ENCODE data around the gene DNAI1.

Gene DNAI1

DNA sequence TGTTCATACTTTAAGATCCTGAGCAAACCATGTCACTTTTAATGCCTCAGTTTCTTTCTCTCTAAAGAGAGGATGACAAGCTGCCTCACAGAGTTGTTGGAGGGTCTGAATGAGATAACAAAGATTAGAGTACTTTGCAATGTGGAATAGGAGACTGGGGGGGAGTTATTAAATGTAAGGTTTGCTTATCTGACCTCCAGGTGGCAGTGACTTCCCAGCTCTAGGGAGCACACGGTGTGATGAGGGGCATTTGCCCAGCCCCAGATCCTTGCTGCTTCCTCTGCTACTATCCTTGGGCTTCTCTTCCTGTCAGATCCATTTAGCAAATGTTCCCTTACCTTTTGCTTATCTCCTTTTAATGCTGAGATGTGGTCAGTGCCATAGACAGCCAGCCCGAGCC lies 33.4 kb downstream of the DNAI1 start:
- Histone ChIP-seq H3K9ac (ENCODE audit: low read depth, low read length) (no peak overlapping the region), H3K36me3 (ENCODE audit: insufficient read depth, low read depth, low read length) (no peaks in the 10 kb centered on the region), H3K27me3 (ENCODE audit: insufficient read depth, low read length) (peaks cover 7% of the 10 kb centered on the region; the same call in 1 of the 2 replicates), H3K4me3 (ENCODE audit: low read length) (no peak overlapping the region), H3K9me3 (ENCODE audit: insufficient read depth, low read depth, low read length) (no peaks in the 10 kb centered on the region), H3K4me1 (ENCODE audit: insufficient read depth, low read length) (no peaks in the 10 kb centered on the region), H3K27ac (ENCODE audit: low read length) (no peak overlapping the region)

DNA sequence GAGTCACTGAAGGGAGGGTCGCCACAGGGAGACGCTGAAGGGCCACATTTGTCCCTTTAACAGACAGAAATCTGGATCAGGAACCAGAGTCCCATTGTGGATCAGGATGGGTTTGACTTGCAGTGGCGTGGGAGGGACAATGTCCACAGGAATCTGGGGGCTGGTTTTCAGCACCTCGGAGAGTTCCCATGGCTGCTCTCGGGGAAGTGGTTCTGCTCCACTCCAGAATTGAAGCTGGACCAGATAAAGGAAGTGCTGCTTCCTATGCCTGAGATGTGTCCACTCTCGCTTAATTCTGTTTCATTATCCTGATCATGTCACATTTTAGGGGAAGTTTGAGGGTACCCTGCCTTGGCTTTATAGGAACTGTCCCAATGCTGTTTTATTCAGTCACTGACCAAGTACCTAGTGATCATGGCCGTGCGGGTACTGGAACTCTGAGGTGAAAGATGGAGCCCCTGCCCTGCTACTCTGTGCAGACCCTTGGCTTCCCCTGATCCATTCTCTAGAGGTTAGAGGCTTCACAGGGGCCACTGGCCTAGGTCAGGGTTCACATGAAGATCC lies 35.4 kb downstream of the DNAI1 start:
- H3K36me3 ChIP-seq (ENCODE audit: insufficient read depth, low read depth, low read length), result no peaks in the 10 kb centered on the region
- H3K9me3 ChIP-seq (ENCODE audit: insufficient read depth, low read depth, low read length), result no peaks in the 10 kb centered on the region
- no peak overlapping the region for H3K9ac ChIP-seq (ENCODE audit: low read depth, low read length)
- no peaks in the 10 kb centered on the region; the same call in 1 of the 2 replicates for H3K27me3 ChIP-seq (ENCODE audit: insufficient read depth, low read length)
- H3K4me1 ChIP-seq (ENCODE audit: insufficient read depth, low read length), result no peaks in the 10 kb centered on the region
- no peak overlapping the region for H3K4me3 ChIP-seq (ENCODE audit: low read length)
- H3K27ac ChIP-seq (ENCODE audit: low read length), result no peak overlapping the region

DNA sequence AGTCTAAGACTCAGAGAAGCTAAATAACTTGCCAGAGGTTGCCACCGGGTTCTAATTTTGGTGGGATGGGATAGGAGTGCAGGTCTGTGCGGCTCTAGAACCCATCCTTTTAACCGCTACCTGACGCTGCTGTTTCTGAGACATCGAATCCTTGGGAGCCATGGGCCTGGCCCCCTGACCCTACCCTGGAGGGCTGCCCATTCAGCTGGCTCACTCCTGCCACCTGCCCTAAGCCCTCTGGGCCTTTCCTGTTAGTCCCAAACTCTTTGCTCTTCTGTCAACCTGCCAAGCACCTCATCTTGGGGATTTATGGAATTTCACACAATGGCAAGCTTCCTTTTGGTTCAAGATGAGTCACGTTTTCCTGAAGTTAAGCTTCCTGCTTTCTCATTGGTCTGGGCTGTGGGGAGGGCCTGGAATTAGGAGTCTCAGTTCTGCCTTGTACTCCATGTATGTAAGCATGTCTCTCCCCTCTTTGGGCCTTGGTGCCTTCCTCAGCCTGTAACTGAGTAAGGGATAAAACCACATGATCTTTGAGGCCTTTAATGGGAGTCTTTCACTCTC lies 37.6 kb downstream of the DNAI1 start:
- H3K36me3 ChIP-seq (ENCODE audit: insufficient read depth, low read depth, low read length), result no peaks in the 10 kb centered on the region

DNA sequence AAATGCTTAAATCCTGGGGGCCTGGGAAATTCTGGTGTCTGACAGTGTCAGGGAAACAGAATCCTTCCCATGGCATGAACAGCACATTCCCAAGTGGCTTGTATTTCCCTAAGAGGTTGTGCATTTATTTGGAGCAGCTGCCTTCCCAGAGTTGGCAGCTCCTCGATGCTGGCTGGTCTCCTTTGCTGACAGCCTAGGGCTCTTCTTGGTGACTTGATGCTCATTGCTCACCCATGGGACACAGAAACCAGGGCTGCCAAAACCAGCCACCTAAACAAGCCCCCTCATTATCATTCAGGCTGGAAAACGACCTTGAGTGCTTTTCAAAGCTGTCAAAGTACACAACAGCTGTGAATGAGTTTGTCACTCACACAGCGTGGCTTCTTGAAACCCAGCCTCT lies 39.9 kb downstream of the DNAI1 start:
- H3K27ac ChIP-seq (ENCODE audit: low read length), result no peak overlapping the region
- no peaks in the 10 kb centered on the region for H3K9me3 ChIP-seq (ENCODE audit: insufficient read depth, low read depth, low read length)
- no peaks in the 10 kb centered on the region for H3K4me1 ChIP-seq (ENCODE audit: insufficient read depth, low read length)
- no peaks in the 10 kb centered on the region for H3K36me3 ChIP-seq (ENCODE audit: insufficient read depth, low read depth, low read length)
- H3K4me3 ChIP-seq (ENCODE audit: low read length), result no peak overlapping the region
- no peaks in the 10 kb centered on the region for H3K27me3 ChIP-seq (ENCODE audit: insufficient read depth, low read length)
- no peak overlapping the region for H3K9ac ChIP-seq (ENCODE audit: low read depth, low read length)

More for the DNA sequence above, 37.6 kb downstream of the DNAI1 start:
- Histone ChIP-seq H3K27me3 (ENCODE audit: insufficient read depth, low read length) (no peaks in the 10 kb centered on the region), H3K27ac (ENCODE audit: low read length) (no peak overlapping the region), H3K9ac (ENCODE audit: low read depth, low read length) (no peak overlapping the region), H3K9me3 (ENCODE audit: insufficient read depth, low read depth, low read length) (no peaks in the 10 kb centered on the region), H3K4me3 (ENCODE audit: low read length) (no peak overlapping the region), H3K4me1 (ENCODE audit: insufficient read depth, low read length) (no peaks in the 10 kb centered on the region)

DNA sequence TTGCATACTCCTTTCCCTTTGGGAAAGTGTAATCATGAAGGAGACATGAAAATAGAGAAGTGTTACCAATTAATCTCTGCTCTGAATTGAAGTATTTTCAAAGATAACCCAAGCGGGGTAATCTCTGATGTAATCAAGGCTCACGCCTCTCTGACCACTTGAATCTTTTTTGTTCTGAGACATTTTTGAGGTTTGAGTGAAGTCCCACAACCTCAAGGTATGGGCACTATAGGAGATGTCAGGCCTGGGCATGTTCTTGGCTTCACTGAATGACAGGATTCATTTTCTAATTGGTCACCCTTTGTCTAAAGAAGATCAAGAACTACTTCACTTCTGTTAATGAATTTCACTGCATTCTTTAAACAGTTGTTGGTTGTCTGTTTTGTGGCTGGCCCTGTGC lies 40.5 kb downstream of the DNAI1 start:
- Histone ChIP-seq H3K27me3 (ENCODE audit: insufficient read depth, low read length) (no peaks in the 10 kb centered on the region), H3K9me3 (ENCODE audit: insufficient read depth, low read depth, low read length) (no peaks in the 10 kb centered on the region), H3K4me3 (ENCODE audit: low read length) (no peak overlapping the region), H3K9ac (ENCODE audit: low read depth, low read length) (no peak overlapping the region), H3K27ac (ENCODE audit: low read length) (no peak overlapping the region), H3K36me3 (ENCODE audit: insufficient read depth, low read depth, low read length) (no peaks in the 10 kb centered on the region), H3K4me1 (ENCODE audit: insufficient read depth, low read length) (no peaks in the 10 kb centered on the region)

DNA sequence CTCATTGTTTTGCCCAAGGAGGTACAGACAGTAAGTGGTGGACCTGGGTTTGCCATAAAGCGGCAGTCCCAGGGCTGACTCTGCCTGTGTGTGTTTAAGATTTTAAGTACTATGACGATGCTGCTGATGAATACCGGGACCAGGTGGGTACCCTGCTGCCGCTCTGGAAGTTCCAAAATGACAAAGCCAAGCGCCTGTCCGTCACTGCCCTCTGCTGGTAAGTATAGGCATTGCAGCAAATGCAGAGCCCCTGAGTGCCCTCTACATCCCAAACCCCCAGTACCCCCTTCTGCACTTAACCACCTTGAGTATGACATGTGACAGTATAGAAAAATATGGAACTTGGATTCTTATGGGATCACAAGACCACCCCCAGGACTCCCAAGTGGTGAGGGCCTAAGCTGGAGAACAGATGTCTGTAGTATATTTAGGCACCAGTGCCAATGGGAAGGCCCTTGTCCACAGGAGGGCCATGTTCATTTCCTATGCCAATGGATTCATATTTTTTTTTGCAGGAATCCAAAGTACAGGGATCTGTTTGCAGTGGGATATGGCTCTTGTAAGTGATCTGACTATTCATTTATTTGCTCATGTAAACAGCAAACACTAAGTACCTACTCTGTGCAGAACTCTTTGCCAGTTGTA lies 42.1 kb downstream of the DNAI1 start:
- no peaks in the 10 kb centered on the region for H3K36me3 ChIP-seq (ENCODE audit: insufficient read depth, low read depth, low read length)
- H3K27ac ChIP-seq (ENCODE audit: low read length), result no peak overlapping the region
- H3K27me3 ChIP-seq (ENCODE audit: insufficient read depth, low read length), result no peaks in the 10 kb centered on the region
- H3K4me1 ChIP-seq (ENCODE audit: insufficient read depth, low read length), result no peaks in the 10 kb centered on the region
- no peak overlapping the region for H3K4me3 ChIP-seq (ENCODE audit: low read length)
- H3K9ac ChIP-seq (ENCODE audit: low read depth, low read length), result no peak overlapping the region
- H3K9me3 ChIP-seq (ENCODE audit: insufficient read depth, low read depth, low read length), result no peaks in the 10 kb centered on the region

DNA sequence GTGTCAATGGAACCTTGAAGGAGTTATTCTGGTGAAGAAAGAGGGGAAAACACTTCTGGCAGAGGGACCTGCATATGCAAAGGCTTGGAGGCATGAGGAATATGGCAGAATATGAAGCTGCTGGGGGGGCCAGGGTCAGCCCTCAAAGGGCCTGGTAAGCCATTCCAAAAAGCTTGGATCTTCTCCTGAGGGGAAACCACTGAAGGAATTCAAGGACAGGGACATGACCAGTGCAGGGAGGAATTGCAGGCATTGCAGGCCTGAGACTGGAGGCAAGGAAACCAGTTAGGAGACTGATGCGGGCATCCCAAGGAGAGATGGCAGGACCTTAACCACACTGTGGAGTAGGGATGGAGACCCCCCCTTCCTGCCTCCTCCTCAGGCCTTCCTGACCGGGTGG lies 42.8 kb downstream of the DNAI1 start:
- Histone ChIP-seq H3K9me3 (ENCODE audit: insufficient read depth, low read depth, low read length) (no peaks in the 10 kb centered on the region), H3K4me3 (ENCODE audit: low read length) (no peak overlapping the region), H3K36me3 (ENCODE audit: insufficient read depth, low read depth, low read length) (no peaks in the 10 kb centered on the region), H3K9ac (ENCODE audit: low read depth, low read length) (no peak overlapping the region), H3K27ac (ENCODE audit: low read length) (no peak overlapping the region), H3K4me1 (ENCODE audit: insufficient read depth, low read length) (no peaks in the 10 kb centered on the region), H3K27me3 (ENCODE audit: insufficient read depth, low read length) (no peaks in the 10 kb centered on the region)

DNA sequence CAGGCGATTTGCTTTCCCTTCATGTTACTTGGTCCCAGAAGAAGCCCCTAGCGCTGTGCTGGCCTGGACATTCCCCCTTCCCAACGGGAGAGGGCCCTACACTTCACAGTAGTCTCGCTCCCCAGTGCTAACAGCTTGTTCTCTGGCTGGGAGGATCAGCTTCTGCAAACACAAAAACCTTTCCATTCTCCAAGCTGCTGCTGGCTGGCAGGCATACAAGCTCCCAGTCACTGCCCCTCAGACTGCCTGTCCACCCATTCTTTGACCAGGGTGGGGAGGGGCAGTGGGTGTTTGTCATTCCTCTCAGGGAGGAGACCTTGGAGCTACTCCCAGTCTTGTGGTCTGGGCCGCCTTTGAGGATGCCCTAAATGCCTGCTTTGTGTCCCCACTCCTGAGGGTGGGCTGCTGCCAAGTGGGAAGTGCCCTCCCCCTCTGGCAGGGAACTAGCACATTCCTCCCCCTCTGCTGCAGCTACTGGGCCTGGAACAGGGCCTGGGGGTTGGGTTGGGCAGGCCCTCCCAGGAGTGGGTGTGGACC lies 43.4 kb downstream of the DNAI1 start:
- H3K4me1 ChIP-seq (ENCODE audit: insufficient read depth, low read length), result no peaks in the 10 kb centered on the region
- no peak overlapping the region for H3K9ac ChIP-seq (ENCODE audit: low read depth, low read length)
- no peaks in the 10 kb centered on the region for H3K9me3 ChIP-seq (ENCODE audit: insufficient read depth, low read depth, low read length)
- no peaks in the 10 kb centered on the region for H3K27me3 ChIP-seq (ENCODE audit: insufficient read depth, low read length)
- H3K36me3 ChIP-seq (ENCODE audit: insufficient read depth, low read depth, low read length), result no peaks in the 10 kb centered on the region
- H3K27ac ChIP-seq (ENCODE audit: low read length), result no peak overlapping the region
- H3K4me3 ChIP-seq (ENCODE audit: low read length), result no peak overlapping the region

DNA sequence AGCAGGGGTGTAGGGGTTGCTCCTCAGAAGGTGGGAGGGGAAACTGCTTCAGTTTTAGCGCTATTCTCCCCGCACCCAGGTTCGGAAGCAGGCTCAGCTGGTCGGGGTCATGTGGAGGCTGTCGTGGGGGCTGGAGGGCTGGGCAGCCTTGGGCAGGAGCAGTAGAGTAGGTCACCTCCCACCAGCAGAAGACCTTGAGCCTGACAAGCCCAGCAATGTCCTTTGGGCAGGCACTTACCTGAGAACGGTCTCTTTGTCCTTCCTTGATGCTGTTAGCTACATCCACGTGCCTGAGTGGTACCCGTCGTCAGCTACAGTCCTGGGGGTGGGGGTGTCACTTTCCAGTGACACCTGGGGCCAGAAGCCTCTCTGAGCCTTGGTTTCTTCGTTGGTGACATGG lies 43.9 kb downstream of the DNAI1 start:
- H3K27ac ChIP-seq (ENCODE audit: low read length), result no peak overlapping the region
- no peaks in the 10 kb centered on the region for H3K4me1 ChIP-seq (ENCODE audit: insufficient read depth, low read length)
- H3K9ac ChIP-seq (ENCODE audit: low read depth, low read length), result no peak overlapping the region
- H3K36me3 ChIP-seq (ENCODE audit: insufficient read depth, low read depth, low read length), result no peaks in the 10 kb centered on the region
- H3K4me3 ChIP-seq (ENCODE audit: low read length), result no peak overlapping the region
- H3K27me3 ChIP-seq (ENCODE audit: insufficient read depth, low read length), result no peaks in the 10 kb centered on the region
- no peaks in the 10 kb centered on the region for H3K9me3 ChIP-seq (ENCODE audit: insufficient read depth, low read depth, low read length)

DNA sequence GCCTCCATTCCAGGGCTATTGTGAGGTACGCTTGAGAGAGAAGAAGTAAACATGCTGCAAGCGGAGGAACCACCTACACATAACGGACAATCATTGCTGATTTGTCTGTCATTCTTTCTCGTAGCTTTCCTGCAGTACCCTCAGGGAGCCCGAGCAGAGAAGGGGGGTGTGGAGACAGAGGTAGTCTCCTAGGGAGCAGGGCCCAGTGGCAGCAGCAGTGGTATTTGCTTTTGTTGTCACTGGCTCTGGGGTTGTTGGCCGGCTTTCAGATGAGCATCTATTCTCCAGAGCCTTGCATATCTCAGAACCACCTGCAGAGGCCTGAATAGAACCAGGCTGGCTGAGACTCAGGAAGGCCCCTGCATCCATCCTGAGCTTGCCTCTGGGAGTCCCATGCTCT lies 44.3 kb downstream of the DNAI1 start:
- no peaks in the 10 kb centered on the region for H3K9me3 ChIP-seq (ENCODE audit: insufficient read depth, low read depth, low read length)
- H3K27me3 ChIP-seq (ENCODE audit: insufficient read depth, low read length), result no peaks in the 10 kb centered on the region
- H3K36me3 ChIP-seq (ENCODE audit: insufficient read depth, low read depth, low read length), result no peaks in the 10 kb centered on the region
- no peak overlapping the region for H3K27ac ChIP-seq (ENCODE audit: low read length)
- H3K4me1 ChIP-seq (ENCODE audit: insufficient read depth, low read length), result no peaks in the 10 kb centered on the region
- no peak overlapping the region for H3K9ac ChIP-seq (ENCODE audit: low read depth, low read length)
- H3K4me3 ChIP-seq (ENCODE audit: low read length), result no peak overlapping the region

DNA sequence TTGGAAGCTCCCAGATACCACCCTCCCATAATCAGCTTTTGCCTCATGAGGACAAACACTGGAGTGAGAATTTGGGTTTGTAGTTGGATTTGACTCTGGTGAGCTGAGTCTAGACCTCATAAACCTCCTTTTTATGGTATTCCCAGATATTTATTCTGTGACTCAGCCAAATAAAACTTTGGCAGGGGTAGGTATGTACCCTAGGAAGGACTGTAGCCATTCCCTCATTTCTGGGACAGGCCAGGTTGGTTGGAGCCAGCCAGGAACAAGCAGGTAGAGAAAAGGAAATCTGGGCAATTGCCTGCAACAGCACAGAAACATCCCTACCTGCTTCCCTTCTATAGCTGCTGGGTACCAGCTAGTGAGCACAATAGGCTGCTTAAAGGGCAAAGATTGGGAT lies 44.8 kb downstream of the DNAI1 start:
- H3K4me3 ChIP-seq (ENCODE audit: low read length), result no peak overlapping the region
- H3K9me3 ChIP-seq (ENCODE audit: insufficient read depth, low read depth, low read length), result no peaks in the 10 kb centered on the region
- no peaks in the 10 kb centered on the region for H3K27me3 ChIP-seq (ENCODE audit: insufficient read depth, low read length)
- no peaks in the 10 kb centered on the region for H3K4me1 ChIP-seq (ENCODE audit: insufficient read depth, low read length)
- H3K27ac ChIP-seq (ENCODE audit: low read length), result no peak overlapping the region
- H3K9ac ChIP-seq (ENCODE audit: low read depth, low read length), result no peak overlapping the region
- H3K36me3 ChIP-seq (ENCODE audit: insufficient read depth, low read depth, low read length), result no peaks in the 10 kb centered on the region
